ENCODE results near the gene CES2. TPM values are rescaled to one million over a fixed set of nuclear protein-coding genes. Genes with fewer than 3 reads are reported as not detected.

Gene CES2
- total and polyA plus RNA-seq, 9 of the 15 experiments (the other 6 are each of a cell fraction or from before 2014, with no cell fraction given): 2.2 to 37.9 (median 24.4) TPM

DNA sequence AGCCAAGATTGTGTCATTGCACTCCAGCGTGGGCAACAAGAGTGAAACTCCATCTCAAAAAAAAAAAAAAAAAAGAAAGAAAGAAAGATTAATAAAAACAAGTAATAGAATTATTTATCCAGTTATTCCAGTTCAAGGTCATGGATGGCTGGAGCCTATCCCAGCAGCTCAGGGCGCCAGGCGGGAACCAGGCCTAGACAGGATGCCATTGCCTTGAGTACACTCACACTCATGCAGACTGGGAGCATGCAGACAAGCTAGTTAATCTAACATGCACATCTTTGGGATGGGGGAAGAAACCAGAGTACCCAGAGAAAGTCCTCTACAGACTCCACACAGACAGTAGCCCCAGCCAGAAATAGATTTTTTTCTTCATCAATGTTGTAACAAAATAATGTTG is 37.1 kb upstream of the CES2 start:
- H3K27me3 ChIP-seq (ENCODE audit: control insufficient read depth in 2 of 2, insufficient read depth in 2 of 2, low read length in 2 of 2): no peaks in the 10 kb centered on the region
- H3K9ac ChIP-seq (ENCODE audit: insufficient read depth in 1 of 2, low read depth in 2 of 2, low read length in 2 of 2): no peak overlapping the region
- CTCF ChIA-PET (ENCODE audit: low intra/inter-chr PET ratio): interaction anchor here (0.7 to 4.3 kb wide), 2 partner anchors 28 to 30 kb away, joined by 3 to 41 read pairs; no protein-coding TSS in a partner anchor
- FAIRE-seq (no peak), DNase-seq (ENCODE audit: extremely low read depth in 1 of 4, low spot score in 3 of 4) (no peak), ATAC-seq (no peak)
- intact Hi-C loops (cut with micrococcal nuclease) (loop anchor here (5.0 kb wide), 2 partner anchors 49 to 119 kb away; no protein-coding TSS in a partner anchor), in situ Hi-C loops (cut with MboI) (loop anchor here (5.0 kb wide), 1 partner anchor 34 kb away; the partner anchor contains the start of gene CIAO2B)
- WGBS (ENCODE audit: insufficient coverage, low coverage, missing lambda C conversion rate): 96% methylated on average over 2 of the region's 3 CpGs
- H3K27ac ChIP-seq (ENCODE audit: extremely low read depth, low read depth, low read length): no peak overlapping the region
- no peaks in the 10 kb centered on the region for H3K36me3 ChIP-seq (ENCODE audit: control insufficient read depth, insufficient read depth, low read length)
- POLR2A ChIA-PET: interaction anchor here (0.7 to 0.9 kb wide), 2 partner anchors 12 to 33 kb away, joined by 4 read pairs; no protein-coding TSS in a partner anchor
- no TSS peak for BruUV-seq (replicated peaks)
- no peak overlapping the region for H2AFZ ChIP-seq (ENCODE audit: low read depth, low read length)
- no peaks in the 10 kb centered on the region for H3K9me1 ChIP-seq (ENCODE audit: control insufficient read depth, insufficient read depth, low read length)
- no peaks in the 10 kb centered on the region for H4K20me1 ChIP-seq (replicated peaks; ENCODE audit: control insufficient read depth, insufficient read depth, low read length)
- peaks cover 28 to 44% of the 10 kb centered on the region in 2 experiments for H3K4me1 ChIP-seq (replicated peaks in 1 of 2; ENCODE audit: control insufficient read depth in 2 of 2, insufficient read depth in 2 of 2, low read length in 2 of 2)
- no peak for TF ChIP-seq ZNF146 (CRISPR knock-in tag; IDR thresholded peaks at IDR 0.05; ENCODE audit: unreplicated experiment)
- no peak for TF ChIP-seq PTTG1 (tag; IDR thresholded peaks at IDR 0.05; ENCODE audit: low read depth)
- TF ChIP-seq, protein P1, sequence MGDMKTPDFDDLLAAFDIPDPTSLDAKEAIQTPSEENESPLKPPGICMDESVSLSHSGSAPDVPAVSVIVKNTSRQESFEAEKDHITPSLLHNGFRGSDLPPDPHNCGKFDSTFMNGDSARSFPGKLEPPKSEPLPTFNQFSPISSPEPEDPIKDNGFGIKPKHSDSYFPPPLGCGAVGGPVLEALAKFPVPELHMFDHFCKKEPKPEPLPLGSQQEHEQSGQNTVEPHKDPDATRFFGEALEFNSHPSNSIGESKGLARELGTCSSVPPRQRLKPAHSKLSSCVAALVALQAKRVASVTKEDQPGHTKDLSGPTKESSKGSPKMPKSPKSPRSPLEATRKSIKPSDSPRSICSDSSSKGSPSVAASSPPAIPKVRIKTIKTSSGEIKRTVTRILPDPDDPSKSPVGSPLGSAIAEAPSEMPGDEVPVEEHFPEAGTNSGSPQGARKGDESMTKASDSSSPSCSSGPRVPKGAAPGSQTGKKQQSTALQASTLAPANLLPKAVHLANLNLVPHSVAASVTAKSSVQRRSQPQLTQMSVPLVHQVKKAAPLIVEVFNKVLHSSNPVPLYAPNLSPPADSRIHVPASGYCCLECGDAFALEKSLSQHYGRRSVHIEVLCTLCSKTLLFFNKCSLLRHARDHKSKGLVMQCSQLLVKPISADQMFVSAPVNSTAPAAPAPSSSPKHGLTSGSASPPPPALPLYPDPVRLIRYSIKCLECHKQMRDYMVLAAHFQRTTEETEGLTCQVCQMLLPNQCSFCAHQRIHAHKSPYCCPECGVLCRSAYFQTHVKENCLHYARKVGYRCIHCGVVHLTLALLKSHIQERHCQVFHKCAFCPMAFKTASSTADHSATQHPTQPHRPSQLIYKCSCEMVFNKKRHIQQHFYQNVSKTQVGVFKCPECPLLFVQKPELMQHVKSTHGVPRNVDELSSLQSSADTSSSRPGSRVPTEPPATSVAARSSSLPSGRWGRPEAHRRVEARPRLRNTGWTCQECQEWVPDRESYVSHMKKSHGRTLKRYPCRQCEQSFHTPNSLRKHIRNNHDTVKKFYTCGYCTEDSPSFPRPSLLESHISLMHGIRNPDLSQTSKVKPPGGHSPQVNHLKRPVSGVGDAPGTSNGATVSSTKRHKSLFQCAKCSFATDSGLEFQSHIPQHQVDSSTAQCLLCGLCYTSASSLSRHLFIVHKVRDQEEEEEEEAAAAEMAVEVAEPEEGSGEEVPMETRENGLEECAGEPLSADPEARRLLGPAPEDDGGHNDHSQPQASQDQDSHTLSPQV (IDR thresholded peaks at IDR 0.05): no peak
- no peak for TF ChIP-seq JUND (IDR thresholded peaks at IDR 0.05; ENCODE audit: borderline replicate concordance, low read depth, low read length)
- TF ChIP-seq JUND (tag; IDR thresholded peaks at IDR 0.05; ENCODE audit: borderline replicate concordance, low read depth, low read length): no peak
- no peak for TF ChIP-seq EP400 (IDR thresholded peaks at IDR 0.05)
- no peak for TF ChIP-seq FOSL1 (tag; conservative IDR thresholded peaks at IDR 0.05)
- TF ChIP-seq TCF3 (CRISPR knock-in tag; IDR thresholded peaks at IDR 0.05): no peak
- no peak for TF ChIP-seq NFXL1 (CRISPR knock-in tag; IDR thresholded peaks at IDR 0.05)
- no peak for TF ChIP-seq MCM2 (IDR thresholded peaks at IDR 0.05; ENCODE audit: low read depth)
- no peak for TF ChIP-seq HBP1 (CRISPR knock-in tag; IDR thresholded peaks at IDR 0.05)
- TF ChIP-seq ZNF780A (CRISPR knock-in tag; IDR thresholded peaks at IDR 0.05): no peak
- no peak for TF ChIP-seq RFX7 (CRISPR knock-in tag; IDR thresholded peaks at IDR 0.05)
- no peak for TF ChIP-seq FOXP1 (CRISPR knock-in tag; IDR thresholded peaks at IDR 0.05)
- no peak for TF ChIP-seq POLR2AphosphoS2 (IDR thresholded peaks at IDR 0.05; ENCODE audit: low read length)
- H3K9me3 ChIP-seq (replicated peaks; ENCODE audit: control insufficient read depth, insufficient read depth, low read depth, low read length): no peaks in the 10 kb centered on the region
- H3K4me2 ChIP-seq (ENCODE audit: insufficient read depth, low read length): no peak overlapping the region
- H3K4me3 ChIP-seq: no peak overlapping the region
- no peaks in the 10 kb centered on the region for H3K79me2 ChIP-seq (ENCODE audit: control insufficient read depth, insufficient read depth, low read length)
